H1 (cell line): Measurements from ENCODE around the gene NR2F2. TPM values are rescaled to one million over a fixed set of nuclear protein-coding genes. Genes with fewer than 3 reads are reported as not detected.

ENCODE experiments used
- CTCF ChIA-PET: fragments of 300-600 bp; sonication (Branson Sonifier 250); formaldehyde crosslinking; loops from one replicate; lab custom pipeline; 2021; ENCODE audit not compliant: partially characterized antibody; lab: Charles Lee
- POLR2A ChIA-PET: fragments of 300-600 bp; sonication (Branson Sonifier 250); formaldehyde crosslinking; loops from one replicate; lab custom pipeline; 2021; ENCODE audit warnings: inconsistent platforms; ENCODE audit not compliant: partially characterized antibody; lab: Charles Lee
- DNase-seq, 2 experiments: peaks; one replicate each; pipeline versions ENCODE4 v3.0.0 to v3.0.0-alpha.2; 2010 to 2022; ENCODE audit warnings: low spot score in 2 of 2, low read depth in 1 of 2, mixed read lengths in 1 of 2
- FAIRE-seq: peaks from 2 replicates; lab custom pipeline; 2011; peaks lifted over from hg19 to GRCh38; lab: Jason Lieb, UNC
- H2AFZ ChIP-seq: 2 replicates; pipeline ENCODE4 v1.8.1; 2012; ENCODE audit warnings: low read length, inconsistent platforms
- H2AK5ac ChIP-seq: 2 replicates; pipeline ENCODE4 v1.6.1; 2013; ENCODE audit warnings: low read depth, low read length
- H2BK120ac ChIP-seq: replicated peaks from 2 replicates; pipeline ENCODE3; 2013; ENCODE audit warnings: low read depth, low read length, inconsistent platforms
- H2BK12ac ChIP-seq: 2 replicates; pipeline ENCODE4 v1.6.1; 2013; ENCODE audit warnings: low read depth, low read length
- H2BK15ac ChIP-seq: 2 replicates; pipeline ENCODE4 v1.6.1; 2013; ENCODE audit warnings: low read length
- H2BK20ac ChIP-seq: 2 replicates; pipeline ENCODE4 v1.6.1; 2013; ENCODE audit warnings: low read length
- H2BK5ac ChIP-seq: 2 replicates; pipeline ENCODE4 v1.6.1; 2013; ENCODE audit warnings: low read depth, low read length
- H3K14ac ChIP-seq: 2 replicates; pipeline ENCODE4 v1.6.1; 2013; ENCODE audit warnings: inconsistent platforms; ENCODE audit not compliant: insufficient read length
- H3K18ac ChIP-seq: 2 replicates; pipeline ENCODE4 v1.6.1; 2013; ENCODE audit warnings: low read length; ENCODE audit errors: extremely low read depth
- H3K23ac ChIP-seq: 2 replicates; pipeline ENCODE4 v1.6.1; 2013; ENCODE audit warnings: inconsistent platforms; ENCODE audit not compliant: insufficient read length
- H3K23me2 ChIP-seq: 2 replicates; pipeline ENCODE4 v1.6.1; 2013; ENCODE audit warnings: low read depth, low read length
- H3K27ac ChIP-seq: 2 replicates; pipeline ENCODE4 v1.6.1; 2011; ENCODE audit warnings: low read depth, low read length, inconsistent platforms
- H3K27me3 ChIP-seq, 4 experiments: replicated peaks in 1 of 4; 1 replicate in 1 of 4; 2 replicates in 3 of 4; pipeline versions ENCODE4 v1.6.1 to v1.8.1; 2011 to 2013; ENCODE audit warnings: low read length in 3 of 4, mild to moderate bottlenecking in 3 of 4, inconsistent platforms in 2 of 4, mixed read lengths in 2 of 4, moderate library complexity in 1 of 4; ENCODE audit not compliant: control insufficient read depth in 3 of 4, insufficient read depth in 3 of 4; ENCODE audit errors: extremely low read depth in 1 of 4
- H3K36me3 ChIP-seq, 4 experiments: 2 replicates each; pipeline versions ENCODE4 v1.6.1 to v1.8.1; 2011 to 2013; ENCODE audit warnings: mild to moderate bottlenecking in 4 of 4, low read length in 3 of 4, moderate library complexity in 2 of 4, control low read depth in 1 of 4, inconsistent platforms in 1 of 4; ENCODE audit not compliant: insufficient read depth in 4 of 4, control insufficient read depth in 2 of 4
- H3K4ac ChIP-seq: replicated peaks from 2 replicates; pipeline ENCODE3; 2013; ENCODE audit warnings: low read length, low read depth, mixed read lengths, inconsistent platforms; ENCODE audit not compliant: insufficient read length
- H3K4me1 ChIP-seq, 4 experiments: replicated peaks in 1 of 4; 1 replicate in 1 of 4; 2 replicates in 3 of 4; pipeline versions ENCODE4 v1.6.1 to v1.8.1; 2011 to 2013; ENCODE audit warnings: low read length in 3 of 4, inconsistent platforms in 2 of 4, mixed read lengths in 1 of 4; ENCODE audit not compliant: insufficient read depth in 4 of 4, control insufficient read depth in 3 of 4
- H3K4me2 ChIP-seq, 2 experiments: 2 replicates each; pipeline versions ENCODE4 v1.6.1 to v1.8.1; 2011 to 2013; ENCODE audit warnings: low read depth in 2 of 2, low read length in 2 of 2, control low read depth in 1 of 2, inconsistent platforms in 1 of 2, mild to moderate bottlenecking in 1 of 2; ENCODE audit not compliant: insufficient read depth in 1 of 2
- H3K4me3 ChIP-seq, 4 experiments: fragments of 200-600, 300-600 bp in 1 of 4; sonication (generic), shearing (Covaris generic), sonication (Bioruptor Twin) in 1 of 4; 2 replicates each; pipeline versions ENCODE4 v1.5.1 to v1.8.1; 2011 to 2016; ENCODE audit warnings: low read length in 4 of 4, low read depth in 3 of 4, control low read depth in 2 of 4, inconsistent platforms in 2 of 4, mild to moderate bottlenecking in 2 of 4, mixed read lengths in 1 of 4, moderate library complexity in 1 of 4; ENCODE audit not compliant: insufficient read depth in 2 of 4; ENCODE audit errors: extremely low read depth in 1 of 4
- H3K56ac ChIP-seq: replicated peaks from 2 replicates; pipeline ENCODE3; 2013; ENCODE audit warnings: low read depth, mild to moderate bottlenecking, mixed read lengths, low read length, inconsistent platforms; ENCODE audit not compliant: insufficient read length
- H3K79me1 ChIP-seq: 2 replicates; pipeline ENCODE4 v1.6.1; 2013; ENCODE audit warnings: low read depth, low read length, control low read depth
- H3K79me2 ChIP-seq, 2 experiments: 2 replicates each; pipeline versions ENCODE4 v1.6.1 to v1.8.1; 2012 to 2013; ENCODE audit warnings: low read length in 2 of 2, mild to moderate bottlenecking in 2 of 2, inconsistent platforms in 1 of 2; ENCODE audit not compliant: insufficient read depth in 2 of 2, control insufficient read depth in 1 of 2
- H3K9ac ChIP-seq, 4 experiments: replicated peaks in 1 of 4; 1 replicate in 1 of 4; 2 replicates in 3 of 4; pipeline versions ENCODE4 v1.6.1 to v1.8.1; 2011 to 2013; ENCODE audit warnings: low read depth in 3 of 4, low read length in 3 of 4, control low read depth in 2 of 4, mild to moderate bottlenecking in 2 of 4, moderate library complexity in 2 of 4, inconsistent platforms in 1 of 4; ENCODE audit errors: extremely low read depth in 1 of 4
- H3K9me3 ChIP-seq, 2 experiments: 2 replicates each; pipeline versions ENCODE4 v1.6.1 to v1.8.1; 2012 to 2013; ENCODE audit warnings: mild to moderate bottlenecking in 2 of 2, moderate library complexity in 2 of 2, control low read depth in 1 of 2, inconsistent platforms in 1 of 2, low read depth in 1 of 2, low read length in 1 of 2, mixed read lengths in 1 of 2; ENCODE audit not compliant: insufficient read depth in 2 of 2
- H4K20me1 ChIP-seq, 2 experiments: replicated peaks in 1 of 2; 2 replicates each; pipeline versions ENCODE3 to v1.8.1; 2011 to 2013; ENCODE audit warnings: inconsistent platforms in 2 of 2, low read length in 2 of 2, mild to moderate bottlenecking in 1 of 2; ENCODE audit not compliant: insufficient read depth in 2 of 2, control insufficient read depth in 1 of 2
- H4K5ac ChIP-seq: 2 replicates; pipeline ENCODE4 v1.6.1; 2013; ENCODE audit warnings: low read length, low read depth, mixed read lengths, inconsistent platforms; ENCODE audit not compliant: insufficient read length
- H4K8ac ChIP-seq: 2 replicates; pipeline ENCODE4 v1.8.0; 2013; ENCODE audit warnings: mild to moderate bottlenecking, moderate library complexity, low read length, inconsistent platforms; ENCODE audit not compliant: insufficient read depth; ENCODE audit errors: extremely low read depth
- H4K91ac ChIP-seq: replicated peaks from 2 replicates; pipeline ENCODE3; 2013; ENCODE audit warnings: low read length, mixed read lengths, inconsistent platforms; ENCODE audit not compliant: insufficient read length
- E2F6 ChIP-seq: IDR thresholded peaks from 2 replicates; pipeline ENCODE4 v1.6.1; 2012; ENCODE audit warnings: inconsistent platforms
- EZH2 ChIP-seq: fragments of 200-600 bp; sonication (generic); IDR thresholded peaks from 2 replicates; pipeline ENCODE4 v1.7.1; 2012; ENCODE audit warnings: low read depth, mild to moderate bottlenecking, moderate library complexity, low read length, inconsistent platforms; ENCODE audit not compliant: severe bottlenecking
- KDM4A ChIP-seq: IDR thresholded peaks from one replicate; pipeline ENCODE4 v1.7.1; 2012; ENCODE audit warnings: low read depth, mild to moderate bottlenecking, moderate library complexity, low read length, inconsistent platforms; ENCODE audit not compliant: severe bottlenecking
- WGBS, 2 experiments: shearing (Covaris generic) in 1 of 2; methylation state at CpG; one replicate each; pipeline versions ENCODE4 v1.1.6 to v1.1.7; 2013 to 2015; ENCODE audit warnings: low lambda C conversion rate in 2 of 2, mixed read lengths in 2 of 2, inconsistent platforms in 1 of 2, low coverage in 1 of 2, missing lambda C conversion rate in 1 of 2; ENCODE audit not compliant: insufficient replicate concordance in 2 of 2, insufficient coverage in 1 of 2, insufficient read length in 1 of 2; ENCODE audit errors: extremely low coverage in 1 of 2, missing lambda C conversion rate in 1 of 2; 5-methylcytosine and 5-hydroxymethylcytosine counted together
- polyA plus RNA-seq, 7 experiments: library from polyadenylated mRNA; depleted of rRNA in 3 of 7; stranded (reverse) in 5 of 7; unstranded in 2 of 7; fragments of >200 nt in 5 of 7; fragments of 200-250 nt in 2 of 7; gene quantifications; 1 replicate in 5 of 7; 2 replicates in 1 of 7; 4 replicates in 1 of 7; pipeline versions ENCODE4 v1.2.1 to v1.2.3, GENCODE V29; 2011 to 2013; ENCODE audit warnings: missing spikeins in 2 of 7, mixed read lengths in 2 of 7
- total RNA-seq: library from RNA; stranded (reverse); fragmentation: NEBNext Ultra II Directional; extraction: Animal tissue kit (Norgen Biotek cat#: 25700); gene quantifications from 2 replicates; pipeline ENCODE4 v1.2.1, GENCODE V29; 2021

NR2F2 gene
- total and polyA plus RNA-seq, 2 of the 8 experiments (the other 6 are each of a cell fraction or from before 2014, with no cell fraction given), result 0.03 TPM; not detected in 1

- H2BK15ac ChIP-seq, result no peak overlapping the region
- H2BK20ac ChIP-seq, result no peak overlapping the region
- H2BK120ac ChIP-seq, result no peak overlapping the region
- no peaks in the 10 kb centered on the region for H3K79me1 ChIP-seq
- H3K4ac ChIP-seq, result no peak overlapping the region
- H3K9me3 ChIP-seq, result no peaks in the 10 kb centered on the region; a peak in 1 of 4 replicates
- TF ChIP-seq E2F6, result no peak
- TF ChIP-seq EZH2, result peak; percentile 61
- peak; percentile 53 for TF ChIP-seq KDM4A
- no peak overlapping the region for H4K91ac ChIP-seq
- no peak overlapping the region for H3K27ac ChIP-seq
- peaks cover 0 to 3% (median 0%) of the 10 kb centered on the region in 4 experiments; a peak in 1 of 8 replicates for H3K36me3 ChIP-seq
- H2BK5ac ChIP-seq, result no peak overlapping the region; the same call in 1 of the 2 replicates
- H3K9ac ChIP-seq, result no peak overlapping the region
- no peak overlapping the region for H2BK12ac ChIP-seq
- H3K23ac ChIP-seq, result no peak overlapping the region
- H3K14ac ChIP-seq, result no peak overlapping the region
- 4% methylated on average over 24 of the region's 37 CpGs; no CpG with 5 or more reads in 1 of the 2 experiments for WGBS, 2 experiments
- H3K4me1 ChIP-seq, result peaks cover 11 to 38% (median 26%) of the 10 kb centered on the region in 4 experiments
- FAIRE-seq (no peak), DNase-seq (peak in 1 of 2 experiments; percentile 81)
- H3K18ac ChIP-seq, result 0 out of 2 replicates have a peak overlapping the region, but pooled peaks have one; percentile 27
- H3K4me3 ChIP-seq, result peak overlapping the region; percentile 42 to 64 (median 48)
- peaks cover 4% of the 10 kb centered on the region; the same call in 1 of the 2 replicates for H3K23me2 ChIP-seq
- H2AK5ac ChIP-seq, result no peak overlapping the region
- H3K79me2 ChIP-seq, result no peaks in the 10 kb centered on the region
- peaks cover 0 to 20% of the 10 kb centered on the region in 2 experiments for H4K20me1 ChIP-seq
- ChIA-PET CTCF (interaction anchor here (0.6 to 4.4 kb wide), 5 partner anchors 11 to 42 kb away, joined by 3 to 59 read pairs (median 4); no protein-coding TSS in a partner anchor), POLR2A (interaction anchor here (0.6 to 1.6 kb wide), 3 partner anchors 9 to 13 kb away, joined by 3 to 6 read pairs (median 4); no protein-coding TSS in a partner anchor)
- no peak overlapping the region for H4K5ac ChIP-seq
- H3K56ac ChIP-seq, result no peak overlapping the region
- H3K4me2 ChIP-seq, result peak overlapping the region; percentile 66 to 77
- peaks cover 73 to 94% (median 87%) of the 10 kb centered on the region in 4 experiments for H3K27me3 ChIP-seq
- H2AFZ ChIP-seq, result no peak overlapping the region
- H4K8ac ChIP-seq, result no peak overlapping the region; the same call in 1 of the 2 replicates
Measured at GRCh38 chr15:96330064-96330449, 443 bp upstream of the NR2F2 start.
